H1 (cell line): ENCODE measurements around the gene ACBD4.

Source experiments
- CREB1 ChIP-seq: IDR thresholded peaks from 2 replicates; pipeline ENCODE4 v1.6.1; 2012; ENCODE audit warnings: inconsistent platforms
- KDM5A ChIP-seq: fragments of 200-600 bp; IDR thresholded peaks from 2 replicates; pipeline ENCODE4 v1.7.1; 2012; ENCODE audit warnings: mild to moderate bottlenecking, low read length, inconsistent platforms, mixed read lengths
- NRF1 ChIP-seq: IDR thresholded peaks from 2 replicates; pipeline ENCODE4 v1.6.1; 2011; ENCODE audit warnings: mild to moderate bottlenecking, low read depth, low read length, improper control_type of control experiment
- POLR2A ChIP-seq, 2 experiments: IDR thresholded peaks; 1 replicate in 1 of 2; 2 replicates in 1 of 2; pipeline ENCODE4 v1.6.1; 2011; ENCODE audit warnings: low read depth in 2 of 2, low read length in 2 of 2, mild to moderate bottlenecking in 2 of 2; ENCODE audit errors: control extremely low read depth in 1 of 2
- POLR2AphosphoS5 ChIP-seq: IDR thresholded peaks from 2 replicates; pipeline ENCODE4 v1.6.1; 2011; ENCODE audit warnings: low read depth, low read length
- SP1 ChIP-seq: IDR thresholded peaks from 2 replicates; pipeline ENCODE4 v1.6.1; 2011; ENCODE audit warnings: low read depth, low read length
- TBP ChIP-seq: IDR thresholded peaks from 2 replicates; pipeline ENCODE4 v1.6.1; 2011; ENCODE audit warnings: low read depth, low read length, improper control_type of control experiment
- TF ChIP-seq, protein P1 (sequence below), 3 experiments: IDR thresholded peaks; 1 replicate in 2 of 3; 2 replicates in 1 of 3; pipeline versions ENCODE4 v1.5.1 to v1.6.1; 2011; ENCODE audit warnings: low read length in 3 of 3, mild to moderate bottlenecking in 3 of 3, inconsistent platforms in 2 of 3, low read depth in 1 of 3, moderate library complexity in 1 of 3; ENCODE audit not compliant: insufficient read depth in 1 of 3; ENCODE audit errors: control extremely low read depth in 1 of 3
- TF ChIP-seq, protein P2 (sequence below): IDR thresholded peaks from 2 replicates; pipeline ENCODE4 v1.6.1; 2011; ENCODE audit warnings: low read depth, mild to moderate bottlenecking, low read length; ENCODE audit not compliant: insufficient read depth

DNA sequence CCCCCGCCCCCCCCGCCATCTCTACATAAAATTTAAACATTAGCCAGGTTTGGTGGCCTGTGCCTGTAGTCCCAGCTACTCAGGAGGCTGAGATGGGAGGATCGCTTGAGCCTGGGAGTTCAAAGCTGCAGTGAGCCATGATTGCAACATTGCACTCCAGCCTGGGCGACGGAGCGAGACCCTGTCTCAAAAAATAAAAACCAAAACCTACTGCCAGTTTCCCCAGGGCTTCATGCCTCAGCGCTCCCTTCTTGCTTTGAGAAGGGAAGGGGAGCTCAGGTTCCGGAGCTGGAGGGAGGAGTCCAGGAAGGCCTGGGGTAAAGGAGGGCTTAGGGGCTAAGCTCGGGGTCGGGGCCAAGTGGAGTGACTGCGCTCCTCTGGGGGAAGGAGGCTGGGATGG is 23.6 kb upstream of the ACBD4 start:
- TF ChIP-seq CREB1, result no peak
- no peak for TF ChIP-seq SP1
- TF ChIP-seq, protein P1, sequence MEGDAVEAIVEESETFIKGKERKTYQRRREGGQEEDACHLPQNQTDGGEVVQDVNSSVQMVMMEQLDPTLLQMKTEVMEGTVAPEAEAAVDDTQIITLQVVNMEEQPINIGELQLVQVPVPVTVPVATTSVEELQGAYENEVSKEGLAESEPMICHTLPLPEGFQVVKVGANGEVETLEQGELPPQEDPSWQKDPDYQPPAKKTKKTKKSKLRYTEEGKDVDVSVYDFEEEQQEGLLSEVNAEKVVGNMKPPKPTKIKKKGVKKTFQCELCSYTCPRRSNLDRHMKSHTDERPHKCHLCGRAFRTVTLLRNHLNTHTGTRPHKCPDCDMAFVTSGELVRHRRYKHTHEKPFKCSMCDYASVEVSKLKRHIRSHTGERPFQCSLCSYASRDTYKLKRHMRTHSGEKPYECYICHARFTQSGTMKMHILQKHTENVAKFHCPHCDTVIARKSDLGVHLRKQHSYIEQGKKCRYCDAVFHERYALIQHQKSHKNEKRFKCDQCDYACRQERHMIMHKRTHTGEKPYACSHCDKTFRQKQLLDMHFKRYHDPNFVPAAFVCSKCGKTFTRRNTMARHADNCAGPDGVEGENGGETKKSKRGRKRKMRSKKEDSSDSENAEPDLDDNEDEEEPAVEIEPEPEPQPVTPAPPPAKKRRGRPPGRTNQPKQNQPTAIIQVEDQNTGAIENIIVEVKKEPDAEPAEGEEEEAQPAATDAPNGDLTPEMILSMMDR (IDR thresholded peaks at IDR 0.05; ENCODE audit: control extremely low read depth in 1 of 3, insufficient read depth in 1 of 3, low read depth in 1 of 3, low read length in 3 of 3), result no peak
- no peak for TF ChIP-seq NRF1
- no peak for TF ChIP-seq POLR2AphosphoS5
- TF ChIP-seq TBP, result no peak
- TF ChIP-seq POLR2A (IDR thresholded peaks at IDR 0.05; ENCODE audit: control extremely low read depth in 1 of 2, low read depth in 2 of 2, low read length in 2 of 2), result no peak
- TF ChIP-seq KDM5A, result no peak
- TF ChIP-seq, protein P2, sequence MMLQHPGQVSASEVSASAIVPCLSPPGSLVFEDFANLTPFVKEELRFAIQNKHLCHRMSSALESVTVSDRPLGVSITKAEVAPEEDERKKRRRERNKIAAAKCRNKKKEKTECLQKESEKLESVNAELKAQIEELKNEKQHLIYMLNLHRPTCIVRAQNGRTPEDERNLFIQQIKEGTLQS, result no peak
